Measurements from ENCODE around the gene PDE4B.
"Not testable (repeated sequence)": the region's sequence is repeated elsewhere in the genome, so short reads cannot be mapped to it uniquely, and the experiment has no call there.

PDE4B gene

GRCh38 chr1:65949230-65949626, 156.5 kb downstream of the PDE4B start:
- FAIRE-seq (no peak), DNase-seq (ENCODE audit: low spot score) (no peak)

GRCh38 chr1:65949933-65950332, 157.2 kb downstream of the PDE4B start:
- FAIRE-seq = no peak
- no peak for DNase-seq (ENCODE audit: low spot score)

- no peak for DNase-seq (ENCODE audit: low spot score)
- no peak for FAIRE-seq
Measured at GRCh38 chr1:65952696-65953095, 160.0 kb downstream of the PDE4B start.

GRCh38 chr1:65953170-65953569, 160.5 kb downstream of the PDE4B start:
- DNase-seq (ENCODE audit: low spot score) (no peak), FAIRE-seq (no peak)

- FAIRE-seq (no peak), DNase-seq (ENCODE audit: low spot score) (no peak)
Measured at GRCh38 chr1:65955071-65955470, 162.4 kb downstream of the PDE4B start.

- DNase-seq (ENCODE audit: low spot score) = no peak
- no peak for FAIRE-seq
Measured at GRCh38 chr1:65955503-65955902, 162.8 kb downstream of the PDE4B start.

- peak; percentile 81 for FAIRE-seq
Measured at GRCh38 chr1:65958561-65959350, 166.1 kb downstream of the PDE4B start.

GRCh38 chr1:65959896-65960567, 167.3 kb downstream of the PDE4B start:
- FAIRE-seq = no peak
- DNase-seq (ENCODE audit: low spot score) = no peak

More at GRCh38 chr1:65958561-65959350, 166.1 kb downstream of the PDE4B start:
- DNase-seq (ENCODE audit: low spot score) = peak; percentile 29

- FAIRE-seq = no peak
- no peak for DNase-seq (ENCODE audit: low spot score)
Measured at GRCh38 chr1:65963156-65963888, 170.6 kb downstream of the PDE4B start.

GRCh38 chr1:65964123-65964522, 171.4 kb downstream of the PDE4B start:
- DNase-seq (ENCODE audit: low spot score) = no peak
- no peak for FAIRE-seq

GRCh38 chr1:65965112-65965996, 172.7 kb downstream of the PDE4B start:
- FAIRE-seq = no peak
- no peak for DNase-seq (ENCODE audit: low spot score)

- FAIRE-seq; DNase-seq (ENCODE audit: low spot score): not testable (repeated sequence)
Measured at GRCh38 chr1:65967492-65967891, 174.8 kb downstream of the PDE4B start.

GRCh38 chr1:65971547-65971946, 178.9 kb downstream of the PDE4B start:
- no peak for FAIRE-seq
- no peak for DNase-seq (ENCODE audit: low spot score)

GRCh38 chr1:65975708-65976107, 183.0 kb downstream of the PDE4B start:
- FAIRE-seq (no peak), DNase-seq (ENCODE audit: low spot score) (no peak)

GRCh38 chr1:65979136-65980044, 186.7 kb downstream of the PDE4B start:
- DNase-seq (ENCODE audit: low spot score) = no peak
- no peak for FAIRE-seq

GRCh38 chr1:65980237-65980636, 187.5 kb downstream of the PDE4B start:
- FAIRE-seq = no peak
- no peak for DNase-seq (ENCODE audit: low spot score)

- FAIRE-seq = no peak
Measured at GRCh38 chr1:65983500-65983899, 190.8 kb downstream of the PDE4B start.

GRCh38 chr1:65985393-65986066, 192.8 kb downstream of the PDE4B start:
- no peak for DNase-seq (ENCODE audit: low spot score)
- FAIRE-seq = no peak

More at GRCh38 chr1:65983500-65983899, 190.8 kb downstream of the PDE4B start:
- DNase-seq (ENCODE audit: low spot score) = no peak

- DNase-seq (ENCODE audit: low spot score) (no peak), FAIRE-seq (no peak)
Measured at GRCh38 chr1:65986146-65986545, 193.5 kb downstream of the PDE4B start.

Data from RCC 7860 (cell line).